Natural killer cell (primary cell): Measurements from ENCODE around the gene FRMD3. TPM values are rescaled to one million over a fixed set of nuclear protein-coding genes. Genes with fewer than 3 reads are reported as not detected.

Source experiments
- ATAC-seq, 3 donors: fragments of 150-1000 bp in 2 of 3; fragments of 200-7000 bp in 1 of 3; cut with Tn5 transposase; 1 replicate in 1 of 3; 2 replicates in 2 of 3; pipeline ENCODE4 v1.10.0; 2021; ENCODE audit warnings: mild to moderate bottlenecking in 2 of 3, moderate library complexity in 2 of 3
- DNase-seq, 2 donors: peaks; one replicate each; pipeline versions ENCODE4 v3.0.0 to v3.0.0-alpha.2; 2013 to 2021; ENCODE audit warnings: mixed read lengths in 1 of 2
- H3K27ac ChIP-seq: one replicate; pipeline ENCODE4 v1.5.1; 2013; ENCODE audit warnings: mild to moderate bottlenecking, low read length
- H3K27me3 ChIP-seq: one replicate; pipeline ENCODE4 v1.6.1; 2013; ENCODE audit warnings: low read length; ENCODE audit not compliant: control insufficient read depth, insufficient read depth
- H3K36me3 ChIP-seq: one replicate; pipeline ENCODE4 v1.6.1; 2013; ENCODE audit warnings: low read length; ENCODE audit not compliant: control insufficient read depth, insufficient read depth
- H3K4me1 ChIP-seq: one replicate; pipeline ENCODE4 v1.6.1; 2013; ENCODE audit warnings: low read length; ENCODE audit not compliant: control insufficient read depth, insufficient read depth
- H3K4me3 ChIP-seq: one replicate; pipeline ENCODE4 v1.5.1; 2013; ENCODE audit warnings: low read length
- H3K9me3 ChIP-seq: one replicate; pipeline ENCODE4 v1.6.1; 2013; ENCODE audit warnings: low read length; ENCODE audit not compliant: control insufficient read depth, insufficient read depth
- H3K27ac Mint-ChIP-seq, 2 donors: one replicate each; pipeline ENCODE4 v1.8.0; 2022; ENCODE audit warnings: mild to moderate bottlenecking in 2 of 2, mixed read lengths in 2 of 2, moderate library complexity in 1 of 2
- H3K27me3 Mint-ChIP-seq, 2 donors: one replicate each; pipeline ENCODE4 v1.8.0; 2022; ENCODE audit warnings: low read depth in 2 of 2, mixed read lengths in 2 of 2
- H3K36me3 Mint-ChIP-seq: one replicate; pipeline ENCODE4 v1.8.0; 2022; ENCODE audit warnings: mixed read lengths
- H3K4me1 Mint-ChIP-seq, 2 donors: one replicate each; pipeline ENCODE4 v1.8.0; 2022; ENCODE audit warnings: mixed read lengths in 2 of 2
- H3K4me3 Mint-ChIP-seq: one replicate; pipeline ENCODE4 v1.8.0; 2022; ENCODE audit warnings: mild to moderate bottlenecking, moderate library complexity, mixed read lengths
- H3K9me3 Mint-ChIP-seq, 2 donors: one replicate each; pipeline ENCODE4 v1.8.0; 2022; ENCODE audit warnings: mixed read lengths in 2 of 2
- WGBS: methylation state at CpG from one replicate; pipeline ENCODE4 v1.1.7; 2013; ENCODE audit warnings: missing lambda C conversion rate; ENCODE audit not compliant: insufficient coverage; 5-methylcytosine and 5-hydroxymethylcytosine counted together
- intact Hi-C: fragments of 100-400 bp; cut with micrococcal nuclease; formaldehyde crosslinking; loops from one replicate; pipeline ENCODE4 v1.14.2; 2022
- total RNA-seq, 4 donors: library from RNA; stranded (reverse); fragments of 120-200 nt in 1 of 4; gene quantifications; one replicate each; pipeline versions ENCODE4 v1.2.3 to v1.2.4, GENCODE V29; 2013 to 2022
- TF ChIP-seq, protein P1 (sequence below): fragments of 200-600 bp; IDR thresholded peaks from one replicate; pipeline ENCODE4 v1.8.0; 2022; ENCODE audit warnings: antibody characterized with exemption

The FRMD3 gene
- total RNA-seq, 3 donors from 2014 or later (not counting 1 experiment from before 2014, with no cell fraction given) = 1.2 to 2.4 (median 2.1) TPM

DNA sequence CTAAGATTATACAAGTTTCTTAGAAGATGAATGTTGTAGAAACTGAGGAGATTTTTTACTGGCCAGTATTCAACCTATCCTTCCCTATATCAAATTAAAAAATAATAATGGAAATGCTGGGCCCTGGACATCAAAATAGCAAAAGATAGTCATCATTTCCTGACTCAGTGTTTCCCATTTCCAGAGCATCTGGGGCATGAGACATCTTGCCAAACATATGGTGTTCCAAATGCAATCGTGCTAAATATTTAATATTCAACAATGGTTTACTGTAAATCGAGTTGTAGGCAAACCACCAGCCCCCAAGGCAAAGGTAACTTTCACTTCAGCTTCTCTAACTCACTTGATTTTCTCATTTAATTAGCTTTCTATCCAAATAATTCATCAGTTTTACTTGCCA is 152.9 kb downstream of the FRMD3 start:
- Histone ChIP-seq H3K4me1 (no peaks in the 10 kb centered on the region), H3K27ac (no peak overlapping the region), H3K4me3 (no peak overlapping the region), H3K27me3 (no peaks in the 10 kb centered on the region), H3K36me3 (no peaks in the 10 kb centered on the region), H3K9me3 (no peaks in the 10 kb centered on the region)
- H3K4me3 Mint-ChIP-seq = no peak overlapping the region
- H3K36me3 Mint-ChIP-seq = no peaks in the 10 kb centered on the region
- ATAC-seq (no peak), DNase-seq (no peak)
- WGBS = 85% methylated on average over 2 of the region's 2 CpGs
- no peaks in the 10 kb centered on the region for H3K4me1 Mint-ChIP-seq
- TF ChIP-seq, protein P1, sequence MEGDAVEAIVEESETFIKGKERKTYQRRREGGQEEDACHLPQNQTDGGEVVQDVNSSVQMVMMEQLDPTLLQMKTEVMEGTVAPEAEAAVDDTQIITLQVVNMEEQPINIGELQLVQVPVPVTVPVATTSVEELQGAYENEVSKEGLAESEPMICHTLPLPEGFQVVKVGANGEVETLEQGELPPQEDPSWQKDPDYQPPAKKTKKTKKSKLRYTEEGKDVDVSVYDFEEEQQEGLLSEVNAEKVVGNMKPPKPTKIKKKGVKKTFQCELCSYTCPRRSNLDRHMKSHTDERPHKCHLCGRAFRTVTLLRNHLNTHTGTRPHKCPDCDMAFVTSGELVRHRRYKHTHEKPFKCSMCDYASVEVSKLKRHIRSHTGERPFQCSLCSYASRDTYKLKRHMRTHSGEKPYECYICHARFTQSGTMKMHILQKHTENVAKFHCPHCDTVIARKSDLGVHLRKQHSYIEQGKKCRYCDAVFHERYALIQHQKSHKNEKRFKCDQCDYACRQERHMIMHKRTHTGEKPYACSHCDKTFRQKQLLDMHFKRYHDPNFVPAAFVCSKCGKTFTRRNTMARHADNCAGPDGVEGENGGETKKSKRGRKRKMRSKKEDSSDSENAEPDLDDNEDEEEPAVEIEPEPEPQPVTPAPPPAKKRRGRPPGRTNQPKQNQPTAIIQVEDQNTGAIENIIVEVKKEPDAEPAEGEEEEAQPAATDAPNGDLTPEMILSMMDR = no peak
- H3K27ac Mint-ChIP-seq = no peak overlapping the region
- intact Hi-C loops = no loop called here
- H3K9me3 Mint-ChIP-seq = no peaks in the 10 kb centered on the region
- no peaks in the 10 kb centered on the region for H3K27me3 Mint-ChIP-seq

DNA sequence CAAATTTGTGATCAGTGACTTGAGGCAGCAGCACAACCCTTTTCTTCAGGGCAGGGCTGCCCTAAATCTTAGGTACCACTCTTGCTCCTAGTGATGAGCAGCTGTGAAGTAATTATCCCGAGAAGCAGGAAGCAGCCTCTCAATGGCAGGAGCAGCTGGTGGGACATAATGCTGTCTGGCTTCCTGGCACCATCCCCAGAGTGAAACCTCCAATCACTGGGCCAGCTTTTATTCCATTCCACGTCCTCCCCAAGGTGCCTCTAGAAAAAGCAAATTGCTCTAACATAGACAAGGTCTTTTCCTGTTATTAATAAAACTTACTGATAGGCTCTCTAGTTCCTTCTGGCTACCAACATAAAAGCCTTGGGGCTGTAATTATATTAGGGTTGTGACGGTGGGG is 154.0 kb downstream of the FRMD3 start:
- Histone ChIP-seq H3K36me3 (no peaks in the 10 kb centered on the region), H3K4me1 (no peaks in the 10 kb centered on the region), H3K4me3 (no peak overlapping the region), H3K9me3 (no peaks in the 10 kb centered on the region), H3K27me3 (no peaks in the 10 kb centered on the region), H3K27ac (no peak overlapping the region)
- TF ChIP-seq, protein P1 = no peak
- no peak for DNase-seq
- Mint-ChIP-seq H3K27ac (no peak overlapping the region), H3K4me3 (no peak overlapping the region), H3K4me1 (no peaks in the 10 kb centered on the region), H3K27me3 (no peaks in the 10 kb centered on the region), H3K9me3 (no peaks in the 10 kb centered on the region), H3K36me3 (no peaks in the 10 kb centered on the region)
- ATAC-seq = no peak
- WGBS = 62% methylated on average over 2 of the region's 3 CpGs
- intact Hi-C loops = no loop called here

DNA sequence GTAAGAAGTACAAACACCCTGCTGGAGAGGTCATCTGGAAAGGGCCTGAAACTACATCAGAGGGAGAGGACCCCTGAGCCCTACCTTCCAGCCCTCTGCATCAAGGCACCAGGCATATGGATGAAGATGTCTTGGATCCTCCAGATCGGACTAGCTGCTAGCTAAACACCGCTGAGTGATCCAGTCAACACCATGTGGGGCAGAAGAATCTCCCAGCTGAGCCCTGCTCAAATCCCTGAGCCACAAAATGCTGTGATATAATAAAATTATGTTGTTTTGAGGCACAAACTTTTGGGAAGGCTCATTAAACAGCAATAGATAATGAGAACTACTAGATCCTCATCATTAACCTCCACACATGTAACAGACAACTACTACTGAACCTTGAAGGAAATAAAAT is 155.2 kb downstream of the FRMD3 start:
- DNase-seq = no peak
- intact Hi-C loops = no loop called here

DNA sequence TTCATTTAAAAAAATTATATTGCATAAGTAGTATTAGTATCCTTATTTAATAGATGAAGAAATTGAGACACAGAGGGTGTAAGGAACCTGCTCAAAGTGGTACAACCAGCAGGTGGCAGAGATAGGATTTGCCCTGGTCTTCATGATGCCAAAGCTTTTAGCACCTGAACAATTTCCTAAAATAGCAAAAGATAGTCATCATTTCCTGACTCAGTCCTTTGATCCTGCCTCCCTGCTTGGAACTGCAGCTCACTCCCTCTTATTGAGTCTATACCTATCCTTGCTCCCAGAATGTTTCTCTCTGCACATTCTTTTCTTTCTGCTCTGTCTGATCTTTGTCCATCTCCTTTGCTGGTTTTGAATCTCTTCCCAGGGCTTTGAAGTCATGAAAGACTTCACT is 155.8 kb downstream of the FRMD3 start:
- no peaks in the 10 kb centered on the region for H3K4me1 Mint-ChIP-seq
- intact Hi-C loops = no loop called here
- Histone ChIP-seq H3K36me3 (no peaks in the 10 kb centered on the region), H3K4me1 (no peaks in the 10 kb centered on the region), H3K27ac (no peak overlapping the region), H3K4me3 (no peak overlapping the region), H3K27me3 (no peaks in the 10 kb centered on the region), H3K9me3 (no peaks in the 10 kb centered on the region)
- no peak overlapping the region for H3K27ac Mint-ChIP-seq
- no peaks in the 10 kb centered on the region for H3K27me3 Mint-ChIP-seq
- no peaks in the 10 kb centered on the region for H3K36me3 Mint-ChIP-seq
- TF ChIP-seq, protein P1 = no peak
- H3K9me3 Mint-ChIP-seq = no peaks in the 10 kb centered on the region
- no peak for DNase-seq
- no peak overlapping the region for H3K4me3 Mint-ChIP-seq
- ATAC-seq = no peak

More for the DNA sequence above, 155.2 kb downstream of the FRMD3 start:
- no peaks in the 10 kb centered on the region for H3K4me1 ChIP-seq
- H3K27ac ChIP-seq = no peak overlapping the region
- ATAC-seq = no peak
- WGBS = 100% methylated on average over 2 of the region's 2 CpGs
- Mint-ChIP-seq H3K27ac (no peak overlapping the region), H3K4me1 (no peaks in the 10 kb centered on the region), H3K27me3 (no peaks in the 10 kb centered on the region), H3K4me3 (no peak overlapping the region), H3K36me3 (no peaks in the 10 kb centered on the region), H3K9me3 (no peaks in the 10 kb centered on the region)
- no peaks in the 10 kb centered on the region for H3K9me3 ChIP-seq
- no peaks in the 10 kb centered on the region for H3K27me3 ChIP-seq
- TF ChIP-seq, protein P1 = no peak
- H3K4me3 ChIP-seq = no peak overlapping the region
- no peaks in the 10 kb centered on the region for H3K36me3 ChIP-seq
